GM19463 (cell line): Measurements from ENCODE around the gene NIM1K.
"Not testable (repeated sequence)": the region's sequence is repeated elsewhere in the genome, so short reads cannot be mapped to it uniquely, and the experiment has no call there.

ENCODE experiments used
- ATAC-seq: cut with Tn5 transposase; IDR thresholded peaks from one replicate; pipeline ENCODE4 v1.9.1; 2021; ENCODE audit warnings: mild to moderate bottlenecking, moderate library complexity; ENCODE audit not compliant: unreplicated experiment

NIM1K gene

GRCh38 chr5:43191740-43192557 is at the start of gene NIM1K:
NIM1K (plus strand) TSS chr5:43192225; CDS start chr5:43245776, 53,551 bp downstream.
- ATAC-seq: peak; percentile 81

DNA sequence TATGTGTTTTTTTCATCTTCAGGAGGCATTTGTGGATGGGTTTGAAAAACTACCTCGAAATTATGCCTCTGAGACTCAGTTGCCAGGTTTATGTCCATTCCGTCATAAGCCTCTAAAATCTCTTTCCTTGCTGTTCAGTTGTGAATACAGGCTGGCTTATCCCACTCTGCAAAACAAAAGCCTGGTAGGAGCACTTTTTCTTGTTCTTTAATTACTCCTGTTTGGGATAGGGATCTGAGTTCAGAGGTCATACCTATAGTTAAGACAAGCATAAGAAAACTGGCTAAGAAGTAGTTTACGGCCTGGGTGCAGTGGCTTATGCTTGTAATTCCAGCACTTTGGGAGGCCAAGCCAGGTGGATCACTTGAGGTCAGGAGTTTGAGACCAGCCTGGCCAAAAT is 47.0 kb upstream of the NIM1K start:
- ATAC-seq: no peak

- ATAC-seq: no peak
Measured at GRCh38 chr5:43146958-43147357, 45.1 kb upstream of the NIM1K start.

- ATAC-seq: no peak
Measured at GRCh38 chr5:43148417-43148816, 43.6 kb upstream of the NIM1K start.

DNA sequence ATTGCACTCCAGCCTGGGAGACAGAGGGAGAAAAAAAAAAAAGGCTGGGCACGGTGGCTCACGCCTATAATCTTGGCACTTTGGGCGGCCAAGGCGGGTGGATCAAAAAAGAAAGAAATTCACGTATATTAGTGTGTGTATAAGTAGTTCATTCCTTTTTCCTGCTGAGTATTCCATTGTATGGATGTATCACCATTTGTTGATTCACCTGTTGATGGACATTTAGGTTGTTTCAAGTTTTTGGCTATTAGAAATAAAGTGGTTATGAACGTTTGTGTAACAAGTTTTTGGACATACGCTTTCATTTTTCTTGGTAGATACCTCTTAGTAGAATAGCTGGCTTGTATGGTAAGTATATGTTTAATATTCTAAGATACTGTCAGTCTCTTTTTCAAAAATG is 42.8 kb upstream of the NIM1K start:
- no peak for ATAC-seq

DNA sequence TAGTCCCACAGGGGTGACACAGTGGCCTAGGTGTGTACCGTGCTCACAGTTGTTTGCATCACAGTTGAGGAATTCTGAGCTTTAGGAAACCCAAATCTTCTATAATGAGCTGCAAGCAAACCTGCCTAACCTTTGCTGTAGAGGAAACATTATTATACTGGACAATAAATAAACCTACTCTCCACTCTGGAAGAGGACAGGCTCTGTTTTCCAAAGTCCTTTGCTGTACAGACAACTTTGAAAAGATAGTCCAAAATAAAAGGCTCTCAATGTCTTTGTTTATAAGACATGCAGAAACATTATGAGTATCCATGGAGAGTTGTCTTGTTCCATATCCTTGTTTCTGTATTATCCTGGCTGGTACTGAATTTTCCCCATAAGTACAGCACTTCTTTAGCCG is 42.0 kb upstream of the NIM1K start:
- ATAC-seq: no peak

DNA sequence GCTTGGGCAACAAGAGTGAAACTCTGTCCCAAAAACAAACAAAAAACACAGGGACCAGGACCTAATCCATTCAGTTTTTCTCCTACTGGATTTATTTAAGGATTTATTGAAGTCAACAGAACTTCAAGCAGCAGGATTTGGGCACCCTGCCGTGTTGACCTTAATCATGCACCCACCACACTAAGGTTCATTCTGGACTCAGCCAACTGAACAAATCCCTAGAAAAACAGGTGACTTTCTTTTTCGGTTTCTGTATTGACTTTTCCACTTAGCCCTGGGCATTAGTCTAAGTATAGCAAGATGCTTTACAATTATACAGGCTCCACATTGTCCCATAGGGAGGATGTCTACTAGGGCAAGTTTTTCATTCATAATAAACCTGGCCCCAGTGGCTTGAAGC is 41.3 kb upstream of the NIM1K start:
- ATAC-seq: no peak

- no peak for ATAC-seq
Measured at GRCh38 chr5:43152946-43153345, 39.1 kb upstream of the NIM1K start.

DNA sequence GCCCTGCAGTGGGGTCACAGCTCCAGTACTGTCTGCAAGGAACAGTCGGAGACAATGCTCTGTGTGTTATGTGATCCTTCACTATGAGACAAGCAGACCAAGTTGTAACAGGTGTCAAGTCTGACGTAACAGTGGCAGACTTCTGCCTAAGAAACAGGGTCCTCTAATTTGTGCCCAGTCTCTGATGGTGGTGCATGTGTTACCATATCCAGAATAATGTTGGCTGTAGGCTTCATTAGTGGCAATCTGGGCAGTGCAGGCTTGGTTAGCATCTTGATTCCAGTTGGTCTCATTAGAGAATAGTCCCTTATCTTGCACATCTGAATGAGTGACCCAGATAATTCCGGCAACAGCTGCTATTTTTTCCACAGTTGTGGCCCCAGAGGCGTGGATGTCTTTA is 37.6 kb upstream of the NIM1K start:
- ATAC-seq: no peak

GRCh38 chr5:43155394-43156096 is 36.5 kb upstream of the NIM1K start:
- ATAC-seq: no peak

GRCh38 chr5:43156388-43156787 is 35.6 kb upstream of the NIM1K start:
- peak; percentile 93 for ATAC-seq

- ATAC-seq: no peak
Measured at GRCh38 chr5:43157068-43157467, 35.0 kb upstream of the NIM1K start.

DNA sequence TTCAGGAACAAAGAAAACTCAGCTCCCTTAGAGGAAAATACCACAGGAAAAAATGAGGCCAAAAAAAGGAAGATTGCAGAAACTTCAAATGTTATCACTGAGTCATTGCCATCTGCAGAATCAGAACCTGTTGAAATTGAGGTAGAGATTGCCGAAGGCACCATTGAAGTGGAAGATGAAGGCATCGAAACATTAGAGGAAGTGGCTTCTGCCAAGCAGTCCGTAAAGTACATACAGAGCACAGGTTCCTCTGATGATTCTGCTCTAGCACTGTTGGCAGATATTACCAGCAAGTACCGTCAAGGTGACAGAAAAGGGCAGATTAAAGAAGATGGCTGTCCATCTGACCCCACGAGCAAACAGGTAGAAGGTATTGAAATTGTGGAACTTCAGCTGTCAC is 30.8 kb upstream of the NIM1K start:
- no peak for ATAC-seq

DNA sequence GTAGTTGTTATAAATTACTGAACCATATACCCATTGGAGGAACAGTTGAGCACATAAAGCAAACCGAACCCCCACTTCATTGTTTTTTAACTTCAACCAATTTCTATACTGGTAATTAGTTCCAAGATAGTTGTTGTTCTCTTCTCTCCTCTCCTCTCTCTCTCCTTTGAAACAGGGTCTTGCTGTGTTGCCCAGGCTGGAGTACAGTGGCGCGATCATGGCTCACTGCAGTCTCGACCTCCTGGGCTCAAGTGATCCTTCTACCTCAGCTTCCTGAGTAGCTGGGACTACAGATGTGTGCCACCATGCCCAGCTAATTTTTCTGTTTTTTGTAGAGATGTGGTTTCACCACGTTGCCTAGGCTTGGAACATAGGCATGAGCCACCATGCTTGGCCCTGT is 27.2 kb upstream of the NIM1K start:
- not testable (repeated sequence) for ATAC-seq

- ATAC-seq: no peak
Measured at GRCh38 chr5:43165323-43165722, 26.7 kb upstream of the NIM1K start.

GRCh38 chr5:43168175-43168574 is 23.9 kb upstream of the NIM1K start:
- ATAC-seq: no peak

DNA sequence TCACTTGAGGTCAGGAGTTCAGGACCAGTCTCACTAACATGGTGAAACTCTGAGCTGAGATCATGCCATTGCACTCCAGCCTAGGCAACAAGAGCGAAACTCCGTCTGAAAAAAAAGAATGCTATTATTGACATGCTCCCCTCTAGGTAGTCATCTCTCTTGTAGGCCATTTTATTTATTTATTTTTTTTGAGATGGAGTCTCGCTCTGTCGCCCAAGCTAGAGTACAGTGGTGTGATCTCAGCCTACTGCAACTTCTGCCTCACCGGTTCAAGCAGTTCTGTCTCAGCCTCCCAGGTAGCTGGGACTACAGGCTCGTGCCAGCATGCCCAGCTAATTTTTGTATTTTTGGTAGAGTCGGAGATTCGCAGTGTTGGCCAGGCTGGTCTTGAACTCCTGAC is 20.6 kb upstream of the NIM1K start:
- no peak for ATAC-seq

DNA sequence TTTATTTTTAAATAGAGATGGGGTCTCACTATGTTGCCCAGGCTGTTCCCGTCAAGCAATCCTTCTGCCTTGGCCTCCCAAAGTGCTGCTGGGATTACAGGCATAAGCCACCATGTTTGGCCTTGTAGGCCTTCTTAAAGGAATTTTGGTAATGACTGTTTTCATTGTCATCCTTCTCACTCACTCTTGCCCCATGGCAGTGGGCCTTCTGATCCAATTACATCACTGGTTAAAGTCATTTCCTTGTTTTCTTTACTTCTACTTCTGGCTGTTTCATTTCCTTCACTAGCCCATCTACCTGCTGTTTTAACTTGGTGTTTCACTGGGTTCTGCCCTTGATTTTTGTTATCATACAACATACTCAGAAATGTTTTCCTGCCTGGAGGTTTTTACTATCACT is 20.1 kb upstream of the NIM1K start:
- no peak for ATAC-seq

DNA sequence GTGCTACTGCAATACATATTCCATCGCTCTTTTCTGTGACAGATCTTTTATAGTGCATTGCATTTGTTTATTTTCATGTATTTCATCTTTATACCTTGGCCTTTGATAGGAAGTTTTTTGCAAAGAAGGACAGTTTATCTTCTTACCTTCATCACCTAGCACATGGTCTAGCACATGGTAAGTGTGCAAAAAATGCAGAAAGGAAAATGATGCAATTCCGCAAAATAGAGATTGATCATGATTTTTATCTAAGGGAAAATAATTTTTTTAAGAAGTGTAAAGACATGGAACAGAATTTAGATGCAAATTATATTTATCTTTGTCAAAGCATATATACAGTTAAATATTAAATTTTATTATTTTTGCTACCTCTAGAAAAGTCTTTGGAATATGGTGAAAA is 19.2 kb upstream of the NIM1K start:
- ATAC-seq: no peak

GRCh38 chr5:43174586-43174985 is 17.4 kb upstream of the NIM1K start:
- ATAC-seq: no peak

DNA sequence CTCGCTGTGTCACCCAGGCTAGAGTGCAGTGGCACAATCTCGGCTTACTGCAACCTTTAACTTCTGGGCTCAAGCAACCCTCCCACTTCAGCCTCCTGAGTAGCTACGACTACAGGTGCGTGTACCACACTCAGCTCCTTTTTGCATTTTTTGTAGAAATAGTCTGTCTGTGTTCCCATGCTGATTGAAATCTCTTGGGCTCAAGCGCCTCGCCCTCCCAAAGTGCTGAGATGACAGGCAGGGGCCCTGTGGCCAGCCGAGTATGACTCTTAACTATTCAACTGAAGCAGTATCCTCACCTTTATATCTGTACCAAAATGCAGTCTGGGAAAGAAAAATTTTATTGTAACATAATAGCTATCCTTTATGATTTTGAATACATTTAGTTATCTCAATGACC is 12.2 kb upstream of the NIM1K start:
- no peak for ATAC-seq

DNA sequence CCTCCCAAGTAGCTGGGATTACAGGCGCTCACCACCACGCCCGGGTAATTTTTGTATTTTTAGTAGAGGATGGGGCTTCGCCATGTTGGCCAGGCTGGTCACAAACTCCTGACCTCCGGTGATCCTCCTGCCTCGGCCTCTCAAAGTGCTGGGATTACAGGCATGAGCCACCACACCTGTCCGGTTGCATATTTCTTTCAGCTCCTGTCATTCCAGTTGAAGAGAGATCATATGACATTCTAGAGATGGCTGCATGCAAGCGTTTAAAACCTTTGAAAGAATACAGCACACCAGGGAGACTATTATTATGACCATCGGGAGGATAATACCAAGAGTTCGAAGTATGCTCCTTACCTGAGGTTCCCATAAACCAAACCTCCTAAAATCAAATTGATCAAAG is 9.6 kb upstream of the NIM1K start:
- ATAC-seq: no peak
